ENCODE data around the gene GPR18.
"Not testable (repeated sequence)": the region's sequence is repeated elsewhere in the genome, so short reads cannot be mapped to it uniquely, and the experiment has no call there.

DNA sequence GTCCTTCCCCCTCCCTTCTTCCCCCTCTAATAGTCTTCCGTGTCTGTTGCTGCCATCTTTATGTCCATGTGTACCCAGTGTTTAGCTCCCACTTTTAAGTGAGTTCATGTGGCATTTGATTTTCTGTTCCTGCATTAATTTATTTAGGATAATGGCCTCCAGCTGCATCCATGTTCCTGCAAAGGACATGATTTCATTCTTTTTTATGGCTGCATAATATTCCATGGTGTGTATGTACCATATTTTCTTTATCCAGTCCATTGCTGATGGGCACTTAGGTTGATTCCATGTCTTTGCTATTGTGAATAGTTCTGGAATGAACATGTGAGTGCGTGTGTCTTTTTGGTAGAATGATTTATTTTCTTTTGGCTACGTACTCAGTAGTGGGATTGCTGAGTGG, 9.0 kb downstream of the GPR18 start:
- not testable (repeated sequence) for TF ChIP-seq CTCF, POLR2A (IDR thresholded peaks at IDR 0.05)
